ENCODE data around the gene HPCAL1. TPM values are rescaled to one million over a fixed set of nuclear protein-coding genes. Genes with fewer than 3 reads are reported as not detected.

The HPCAL1 gene
- total and polyA plus RNA-seq, 2 donors (not counting 3 experiments of a cell fraction or from before 2014, with no cell fraction given), result 56.5 to 77.4 TPM

DNA sequence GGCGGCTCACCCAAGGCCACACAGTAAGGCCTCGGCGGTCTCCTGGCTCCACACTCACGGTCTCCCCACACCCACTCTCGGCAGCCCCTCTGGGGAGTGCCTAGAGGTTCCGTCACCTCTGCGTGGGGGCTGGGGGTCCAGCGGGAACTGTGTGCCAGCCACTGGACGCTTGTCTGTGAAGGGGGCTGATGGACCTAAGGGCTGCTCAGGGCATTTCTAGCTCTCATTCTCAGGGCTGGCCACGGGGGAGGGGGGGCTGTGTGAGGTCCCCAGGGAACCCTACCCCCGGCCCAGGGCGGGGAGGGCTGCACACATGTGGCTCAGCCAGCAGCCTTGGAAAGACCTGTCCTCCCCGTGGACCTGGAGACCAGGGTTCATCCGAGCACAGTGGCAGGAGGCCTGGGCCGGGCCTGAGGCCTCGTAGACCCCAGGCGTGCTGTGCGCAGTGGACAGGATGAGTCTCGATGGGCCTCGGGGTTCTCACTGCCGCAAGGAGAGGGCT is 172.6 kb downstream of the HPCAL1 start:
- H4K20me1 ChIP-seq (replicated peaks; ENCODE audit: control insufficient read depth, extremely low read depth, insufficient read depth, low read length), result no peaks in the 10 kb centered on the region
- no peaks in the 10 kb centered on the region for H3K36me3 ChIP-seq (ENCODE audit: control insufficient read depth in 2 of 2, extremely low read depth in 1 of 2, insufficient read depth in 2 of 2, low read length in 2 of 2)
- H3K27ac ChIP-seq (ENCODE audit: insufficient read depth, low read depth, low read length), result no peak overlapping the region
- dilution Hi-C loops (cut with MboI; ENCODE audit: extremely low pct_ligation_motif_present, low sequenced_read_pairs) (no loop called here), intact Hi-C loops (cut with micrococcal nuclease) (no loop called here)
- no peaks in the 10 kb centered on the region for H3K79me2 ChIP-seq (ENCODE audit: control insufficient read depth, insufficient read depth, low read length)
- CTCF ChIA-PET, result no interaction called here
- no peak overlapping the region for H3K9ac ChIP-seq (replicated peaks; ENCODE audit: extremely low read depth, insufficient read depth, low read length)
- DNase-seq (ENCODE audit: low read depth, low spot score), result no peak
- no TSS peak for BruUV-seq (replicated peaks)
- no peak overlapping the region for H2AFZ ChIP-seq (ENCODE audit: low read depth, low read length)
- peaks cover 2% of the 10 kb centered on the region in 2 experiments for H3K27me3 ChIP-seq (ENCODE audit: control insufficient read depth in 2 of 2, insufficient read depth in 2 of 2, low read length in 2 of 2)
- no peak for FAIRE-seq
- H3K9me3 ChIP-seq (replicated peaks; ENCODE audit: control insufficient read depth, insufficient read depth, low read length), result no peaks in the 10 kb centered on the region
- POLR2A ChIA-PET, result no interaction called here
- no peak overlapping the region for H3K4me3 ChIP-seq (replicated peaks in 1 of 3; ENCODE audit: insufficient read depth in 1 of 3, low read depth in 1 of 3, low read length in 3 of 3)
- no peaks in the 10 kb centered on the region for H3K9me1 ChIP-seq (replicated peaks; ENCODE audit: control insufficient read depth, extremely low read depth, insufficient read depth, low read length)
- no peak overlapping the region for H3K4me2 ChIP-seq (ENCODE audit: insufficient read depth, low read length)
- TF ChIP-seq JUN (IDR thresholded peaks at IDR 0.05; ENCODE audit: borderline replicate concordance, insufficient read depth, insufficient read length, low read depth), result no peak
- TF ChIP-seq CTCF (IDR thresholded peaks at IDR 0.05; ENCODE audit: extremely low read depth in 1 of 2, insufficient read depth in 1 of 2, low read depth in 1 of 2, low read length in 2 of 2), result no peak
- TF ChIP-seq FOS (IDR thresholded peaks at IDR 0.05; ENCODE audit: borderline replicate concordance, insufficient read depth, low read length), result no peak
- no peak for TF ChIP-seq POLR2A (IDR thresholded peaks at IDR 0.05; ENCODE audit: low read depth, low read length)
- TF ChIP-seq MYC (IDR thresholded peaks at IDR 0.05; ENCODE audit: low read depth, low read length), result no peak
- TF ChIP-seq, protein P1, sequence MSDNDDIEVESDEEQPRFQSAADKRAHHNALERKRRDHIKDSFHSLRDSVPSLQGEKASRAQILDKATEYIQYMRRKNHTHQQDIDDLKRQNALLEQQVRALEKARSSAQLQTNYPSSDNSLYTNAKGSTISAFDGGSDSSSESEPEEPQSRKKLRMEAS (IDR thresholded peaks at IDR 0.05; ENCODE audit: insufficient read depth, insufficient read length), result no peak
- no peak for TF ChIP-seq EZH2 (IDR thresholded peaks at IDR 0.05; ENCODE audit: borderline replicate concordance, low read depth, low read length, severe bottlenecking)
- no peaks in the 10 kb centered on the region for H3K4me1 ChIP-seq (ENCODE audit: control insufficient read depth, extremely low read depth, insufficient read depth, low read length)

Measured in endothelial cell of umbilical vein (primary cell).